SJCRH30 (cell line): Measurements from ENCODE around the gene GADD45GIP1. TPM values are rescaled to one million over a fixed set of nuclear protein-coding genes. Genes with fewer than 3 reads are reported as not detected.
A peak's percentile ranks its signal among the peaks of the same experiment; 100 is the strongest.

ENCODE experiments used
- DNase-seq, 2 experiments: peaks; one replicate each; pipeline ENCODE4 v3.0.0-alpha.2; 2015 to 2020
- H3K27ac ChIP-seq: fragments of 250-450 bp; sonication (Bioruptor Pico); 2 replicates; pipeline ENCODE4 v1.5.1; 2020; ENCODE audit warnings: mild to moderate bottlenecking, moderate library complexity
- H3K27me3 ChIP-seq: fragments of 250-450 bp; sonication (Bioruptor Pico); 2 replicates; pipeline ENCODE4 v1.5.1; 2020; ENCODE audit warnings: mild to moderate bottlenecking, moderate library complexity
- H3K36me3 ChIP-seq: fragments of 250-450 bp; sonication (Bioruptor Pico); 2 replicates; pipeline ENCODE4 v1.5.1; 2020; ENCODE audit warnings: mild to moderate bottlenecking, moderate library complexity
- H3K4me1 ChIP-seq: fragments of 250-450 bp; sonication (Bioruptor Pico); 2 replicates; pipeline ENCODE4 v1.5.1; 2020; ENCODE audit warnings: mild to moderate bottlenecking, moderate library complexity
- H3K4me3 ChIP-seq: fragments of 250-450 bp; sonication (Bioruptor Pico); 2 replicates; pipeline ENCODE4 v1.5.1; 2020; ENCODE audit warnings: mild to moderate bottlenecking, moderate library complexity
- H3K9me3 ChIP-seq: fragments of 250-450 bp; sonication (Bioruptor Pico); replicated peaks from 2 replicates; pipeline ENCODE4 v1.5.1; 2020; ENCODE audit warnings: mild to moderate bottlenecking, moderate library complexity
- total RNA-seq: library from RNA; depleted of rRNA; stranded (reverse); fragments of >200 nt; shearing (Covaris generic); gene quantifications from 2 replicates; pipeline ENCODE4 v1.2.3, GENCODE V29; 2014; rRNA removed

The GADD45GIP1 gene
- 59.9 and 71.5 TPM in 2 replicates for total RNA-seq

DNA sequence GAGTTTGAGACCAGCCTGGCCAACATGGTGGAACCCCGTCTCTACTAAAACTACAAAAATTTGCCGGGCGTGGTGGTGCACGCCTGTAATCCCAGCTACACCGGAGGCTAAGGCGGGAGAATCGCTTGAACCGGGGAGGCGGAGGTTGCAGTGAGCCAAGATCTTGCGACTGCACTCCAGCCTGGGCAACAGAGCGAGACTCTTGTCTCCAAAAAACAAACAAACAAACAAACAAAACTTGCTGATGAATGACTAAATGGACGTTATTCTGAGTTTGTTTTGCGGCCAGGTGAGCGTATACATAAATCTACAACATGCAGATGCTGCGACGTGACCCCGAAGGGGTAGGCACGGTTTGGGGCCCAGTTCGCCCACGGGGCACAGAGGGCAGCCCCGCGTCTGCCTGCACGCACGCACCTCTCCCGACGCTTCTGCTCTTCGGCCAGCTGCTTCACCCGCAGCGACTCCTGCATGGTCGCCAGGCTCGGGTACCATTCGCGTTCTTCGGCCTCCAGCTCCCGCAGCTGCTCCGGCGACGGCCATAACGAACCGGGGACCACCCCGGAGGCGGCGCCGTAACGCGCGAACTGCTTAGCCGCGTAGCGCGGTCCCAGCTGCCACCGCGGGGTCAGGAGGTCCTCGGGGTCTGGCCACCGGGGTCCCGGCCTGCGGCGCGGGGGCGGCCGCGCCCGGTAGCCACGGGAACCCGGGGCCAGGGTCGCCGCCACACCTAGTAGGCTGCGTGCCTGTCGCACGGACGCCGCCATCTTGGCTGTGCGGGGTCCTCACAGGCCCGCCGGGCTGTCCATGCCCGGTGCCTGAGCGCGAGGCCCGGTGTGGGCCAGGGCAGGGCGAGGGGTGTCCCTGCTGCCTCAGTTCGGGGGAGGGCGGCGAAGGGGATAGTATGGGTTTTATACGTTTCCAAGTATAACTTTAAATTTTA is at the start of gene GADD45GIP1:
Gene GADD45GIP1 (minus strand): TSS at position 778 of the 943 bp plus-strand sequence. CDS start 11 bp downstream, at position 767.
- Histone ChIP-seq H3K9me3 (no peaks in the 10 kb centered on the region), H3K4me1 (peaks cover 35% of the 10 kb centered on the region), H3K27me3 (no peaks in the 10 kb centered on the region), H3K4me3 (peak within 1 kb of the TSS; percentile 99), H3K36me3 (peaks cover 27% of the 10 kb centered on the region), H3K27ac (peak within 1 kb of the TSS; percentile 91)
- DNase-seq = peak; percentile 93 to 94

DNA sequence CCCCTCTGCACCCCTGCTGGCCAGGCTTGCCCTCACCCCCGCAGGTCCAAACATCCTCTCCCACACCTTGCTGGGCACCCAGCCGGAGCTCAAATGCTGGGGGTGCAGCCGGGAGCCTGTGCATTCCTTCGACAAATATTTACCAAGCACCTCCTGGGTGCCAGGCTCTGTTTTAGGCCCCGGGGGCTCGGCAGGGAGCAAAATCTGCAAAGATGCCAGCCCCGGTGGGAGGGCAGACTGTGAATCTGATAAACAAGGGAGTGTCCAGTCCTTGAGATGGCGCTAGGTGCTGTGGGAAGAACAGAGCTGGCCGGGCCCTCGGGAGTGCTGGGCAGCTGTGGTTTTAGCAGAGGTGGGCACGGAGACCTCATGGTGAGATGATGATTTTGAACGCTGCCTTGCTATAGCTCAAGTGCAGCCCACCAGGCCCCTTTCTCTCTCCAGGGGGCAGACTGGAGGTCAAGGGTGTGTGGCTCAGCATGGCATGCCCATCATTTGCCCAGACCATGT is 48.9 kb upstream of the GADD45GIP1 start:
- Histone ChIP-seq H3K27me3 (no peaks in the 10 kb centered on the region), H3K4me3 (no peak overlapping the region), H3K4me1 (no peaks in the 10 kb centered on the region), H3K36me3 (no peaks in the 10 kb centered on the region), H3K27ac (no peak overlapping the region), H3K9me3 (no peaks in the 10 kb centered on the region)
- DNase-seq = no peak

DNA sequence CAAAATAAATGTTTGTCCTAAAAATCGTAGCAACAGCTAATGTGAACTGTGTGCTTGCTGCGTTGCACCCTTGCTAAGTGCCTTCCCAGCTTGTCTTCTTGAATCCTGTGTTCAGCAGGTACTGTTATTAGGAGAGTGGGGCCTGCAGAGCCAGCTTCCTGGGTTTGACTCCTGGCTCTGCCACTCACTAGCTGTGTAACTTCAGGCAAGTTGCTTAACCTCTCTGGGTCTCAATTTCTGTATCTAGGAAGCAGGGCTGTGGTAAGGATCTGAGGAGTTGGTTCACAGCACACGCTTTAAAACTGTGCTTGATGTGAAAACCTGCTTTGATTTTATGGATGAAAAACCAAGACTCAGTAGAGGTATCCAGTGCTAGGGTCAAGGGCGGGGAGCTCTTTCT is 48.2 kb upstream of the GADD45GIP1 start:
- Histone ChIP-seq H3K36me3 (no peaks in the 10 kb centered on the region), H3K4me3 (no peak overlapping the region), H3K9me3 (no peaks in the 10 kb centered on the region), H3K27me3 (no peaks in the 10 kb centered on the region), H3K4me1 (no peaks in the 10 kb centered on the region), H3K27ac (no peak overlapping the region)
- no peak for DNase-seq

DNA sequence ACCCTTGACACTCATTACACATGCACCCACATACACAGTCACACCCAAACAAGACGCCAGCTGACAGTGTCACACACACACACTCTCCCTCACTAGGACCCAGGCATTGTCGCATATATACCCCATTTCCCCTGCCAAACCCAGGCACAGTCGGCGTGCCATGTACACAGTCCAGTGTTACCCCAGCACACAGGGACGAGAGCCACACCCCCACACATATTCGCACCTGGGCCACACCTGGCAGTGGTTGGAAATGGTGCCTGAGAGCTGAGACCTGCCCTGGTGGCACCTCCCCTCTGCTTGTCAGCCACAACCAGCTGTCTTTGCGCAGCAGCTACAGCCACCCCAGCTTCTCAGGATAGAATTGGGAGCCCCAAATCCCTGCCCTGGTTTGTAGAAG is 47.2 kb upstream of the GADD45GIP1 start:
- H3K9me3 ChIP-seq = no peaks in the 10 kb centered on the region
- no peak overlapping the region for H3K4me3 ChIP-seq
- no peaks in the 10 kb centered on the region for H3K36me3 ChIP-seq
- no peak overlapping the region for H3K27ac ChIP-seq
- no peaks in the 10 kb centered on the region for H3K4me1 ChIP-seq
- no peak for DNase-seq
- no peaks in the 10 kb centered on the region for H3K27me3 ChIP-seq

DNA sequence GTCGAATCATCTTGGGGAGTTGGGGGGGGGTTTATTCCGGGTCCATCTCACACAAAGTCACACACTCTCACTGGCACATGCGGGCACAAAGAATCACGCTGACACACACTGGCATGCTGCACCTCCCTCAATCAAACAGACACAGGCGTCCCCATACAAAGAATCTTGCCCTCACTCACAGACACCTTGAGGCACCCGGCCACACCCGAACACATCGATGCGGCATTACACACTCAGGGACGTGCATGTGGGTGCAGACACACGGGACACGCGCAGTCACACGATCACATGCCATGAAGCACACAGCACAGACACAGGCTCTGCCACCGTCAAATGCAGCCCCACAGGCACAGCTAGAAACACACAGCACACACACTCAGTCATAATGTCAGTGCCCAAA is 46.1 kb upstream of the GADD45GIP1 start:
- Histone ChIP-seq H3K4me1 (no peaks in the 10 kb centered on the region), H3K27ac (no peak overlapping the region), H3K36me3 (no peaks in the 10 kb centered on the region), H3K27me3 (no peaks in the 10 kb centered on the region), H3K9me3 (no peaks in the 10 kb centered on the region), H3K4me3 (no peak overlapping the region)
- no peak for DNase-seq

DNA sequence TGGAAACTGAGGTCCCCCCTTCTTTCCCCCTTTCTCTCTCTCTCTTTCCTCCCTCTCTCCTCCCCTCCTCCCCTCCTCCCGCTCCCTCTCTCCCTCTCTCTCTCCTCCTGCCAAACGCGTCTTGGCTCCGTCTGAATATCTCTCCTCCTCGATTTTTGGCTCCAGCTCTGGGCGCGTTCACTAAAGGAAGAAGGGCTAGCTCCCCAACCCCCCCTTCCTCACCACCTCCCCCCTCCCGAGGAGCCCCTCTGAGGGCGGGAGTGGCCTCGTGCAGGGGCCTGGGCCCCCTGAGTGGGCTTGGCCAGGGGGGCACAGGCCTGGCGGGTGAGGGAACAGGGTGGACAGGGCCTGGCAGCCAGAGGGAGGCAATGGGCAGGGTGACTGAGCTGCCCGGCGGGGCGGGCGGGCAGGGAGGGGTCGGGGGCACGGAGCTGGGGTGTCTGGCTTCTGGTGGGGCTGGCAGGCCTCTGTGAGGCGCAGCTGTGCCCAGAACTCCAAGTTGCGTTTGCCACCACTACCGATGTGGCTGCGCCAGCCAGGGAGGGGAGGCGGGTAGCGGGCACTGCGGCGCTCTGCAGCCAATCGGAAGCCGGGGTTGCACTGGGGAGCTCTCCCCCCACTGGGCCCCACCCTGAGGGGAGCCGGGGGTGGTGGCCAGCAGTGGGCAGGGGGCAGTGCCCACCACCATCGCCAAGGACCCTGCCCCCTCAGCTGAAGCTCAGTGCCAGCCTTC is 45.3 kb upstream of the GADD45GIP1 start:
- Histone ChIP-seq H3K36me3 (no peaks in the 10 kb centered on the region), H3K4me3 (no peak overlapping the region), H3K27me3 (no peaks in the 10 kb centered on the region), H3K4me1 (no peaks in the 10 kb centered on the region), H3K9me3 (no peaks in the 10 kb centered on the region), H3K27ac (no peak overlapping the region)
- no peak for DNase-seq

DNA sequence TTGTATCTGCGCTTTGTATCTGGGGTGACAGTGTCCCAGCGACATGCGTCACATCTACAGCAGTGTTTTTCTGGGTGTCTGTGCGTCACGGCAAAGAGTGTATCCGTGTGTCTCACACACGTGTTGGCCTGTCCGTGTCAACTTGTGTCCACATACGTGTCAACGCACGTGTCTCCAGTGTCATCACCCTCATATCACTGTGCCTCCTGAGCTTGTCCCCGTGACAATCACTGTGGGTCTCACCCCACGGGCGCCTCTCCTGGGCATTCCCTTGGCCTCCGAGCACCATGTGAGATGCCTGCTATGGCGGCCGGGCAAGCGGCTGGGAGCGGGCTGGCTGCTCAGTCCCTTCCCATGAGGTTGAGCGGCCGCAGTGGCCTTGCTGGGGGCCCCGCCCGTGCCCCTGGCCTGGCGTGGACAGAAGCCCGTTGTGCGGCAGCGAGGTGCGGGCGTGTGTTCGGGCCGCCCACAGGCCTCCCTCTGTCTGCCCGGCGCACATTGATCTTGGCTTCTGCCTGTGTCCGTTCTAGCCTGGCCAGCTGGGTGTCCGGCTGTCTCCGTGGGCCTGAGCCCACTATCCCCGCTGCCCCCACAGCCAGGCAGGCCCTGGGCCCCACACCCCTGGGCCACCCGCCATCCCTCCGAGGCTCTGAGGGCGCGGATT is 44.6 kb upstream of the GADD45GIP1 start:
- Histone ChIP-seq H3K36me3 (no peaks in the 10 kb centered on the region), H3K4me1 (no peaks in the 10 kb centered on the region), H3K4me3 (no peak overlapping the region), H3K27ac (no peak overlapping the region), H3K27me3 (no peaks in the 10 kb centered on the region), H3K9me3 (no peaks in the 10 kb centered on the region)
- no peak for DNase-seq

DNA sequence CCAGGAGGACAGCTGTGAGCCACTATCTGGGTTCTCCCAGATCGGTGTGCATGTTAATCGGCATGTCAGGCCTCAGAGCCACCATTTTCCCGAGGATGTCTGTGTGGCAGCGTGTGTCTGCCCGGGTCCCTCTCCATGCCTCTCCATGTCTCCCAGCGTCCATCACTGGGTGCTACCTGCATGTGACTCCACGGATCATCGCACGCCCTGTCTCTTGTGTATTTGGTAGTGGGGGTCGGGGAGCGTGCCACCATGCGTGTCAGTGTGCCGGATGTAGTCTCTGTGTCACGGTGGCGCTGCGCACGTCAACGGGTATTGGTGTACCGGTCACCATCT is 44.1 kb upstream of the GADD45GIP1 start:
- Histone ChIP-seq H3K27me3 (no peaks in the 10 kb centered on the region), H3K27ac (no peak overlapping the region), H3K4me3 (no peak overlapping the region), H3K9me3 (no peaks in the 10 kb centered on the region), H3K36me3 (no peaks in the 10 kb centered on the region), H3K4me1 (no peaks in the 10 kb centered on the region)
- no peak for DNase-seq

DNA sequence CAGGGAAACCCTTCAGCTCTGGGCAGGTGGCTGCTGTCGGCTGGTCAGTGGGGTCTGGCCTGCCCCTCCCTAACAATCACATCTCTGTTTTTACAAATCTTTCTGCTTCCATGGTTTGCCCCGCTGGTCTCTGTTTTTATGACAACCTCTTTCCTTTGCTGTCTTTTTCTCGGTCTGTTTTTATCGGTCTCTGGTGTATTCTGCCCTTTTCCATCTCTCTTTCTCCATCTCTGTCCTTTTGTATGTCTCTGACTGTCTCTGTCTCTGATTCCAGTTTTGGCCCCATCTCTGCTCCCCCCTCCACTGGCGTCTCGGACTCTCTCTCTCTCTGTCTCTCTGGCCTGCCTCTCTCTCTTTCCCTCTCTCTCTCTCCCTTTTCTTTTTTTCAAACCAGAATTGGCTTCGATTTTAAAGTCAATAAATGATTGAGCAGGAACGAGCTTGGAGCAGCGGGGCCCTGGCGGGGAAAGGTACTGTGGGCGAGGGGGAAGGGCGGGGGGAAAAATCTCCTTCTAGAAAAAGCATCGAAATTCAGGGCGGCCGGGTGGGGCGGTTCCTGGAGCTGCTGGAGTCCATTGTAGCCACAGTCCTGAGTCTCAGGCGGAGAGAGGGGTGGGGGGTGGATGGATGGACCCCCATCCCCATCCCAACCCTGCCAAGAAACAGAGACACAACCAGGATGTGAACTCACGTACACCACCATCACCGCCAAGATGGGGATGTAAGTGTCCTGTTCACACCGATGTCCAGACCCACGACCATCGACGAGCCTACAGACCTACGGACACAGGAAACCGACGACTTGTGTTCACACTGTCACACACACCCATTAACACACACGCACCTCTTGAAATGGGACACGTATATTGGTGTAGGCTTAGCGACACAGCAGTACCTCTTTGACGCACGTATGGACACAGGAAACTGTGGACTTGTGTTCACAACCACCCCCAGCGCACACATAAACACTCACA is 41.2 kb upstream of the GADD45GIP1 start:
- H3K27ac ChIP-seq = no peak overlapping the region
- no peaks in the 10 kb centered on the region for H3K36me3 ChIP-seq
- H3K4me1 ChIP-seq = no peaks in the 10 kb centered on the region; the same call in 1 of the 2 replicates
- H3K4me3 ChIP-seq = no peak overlapping the region
- no peaks in the 10 kb centered on the region for H3K27me3 ChIP-seq
- no peaks in the 10 kb centered on the region for H3K9me3 ChIP-seq
- no peak for DNase-seq

DNA sequence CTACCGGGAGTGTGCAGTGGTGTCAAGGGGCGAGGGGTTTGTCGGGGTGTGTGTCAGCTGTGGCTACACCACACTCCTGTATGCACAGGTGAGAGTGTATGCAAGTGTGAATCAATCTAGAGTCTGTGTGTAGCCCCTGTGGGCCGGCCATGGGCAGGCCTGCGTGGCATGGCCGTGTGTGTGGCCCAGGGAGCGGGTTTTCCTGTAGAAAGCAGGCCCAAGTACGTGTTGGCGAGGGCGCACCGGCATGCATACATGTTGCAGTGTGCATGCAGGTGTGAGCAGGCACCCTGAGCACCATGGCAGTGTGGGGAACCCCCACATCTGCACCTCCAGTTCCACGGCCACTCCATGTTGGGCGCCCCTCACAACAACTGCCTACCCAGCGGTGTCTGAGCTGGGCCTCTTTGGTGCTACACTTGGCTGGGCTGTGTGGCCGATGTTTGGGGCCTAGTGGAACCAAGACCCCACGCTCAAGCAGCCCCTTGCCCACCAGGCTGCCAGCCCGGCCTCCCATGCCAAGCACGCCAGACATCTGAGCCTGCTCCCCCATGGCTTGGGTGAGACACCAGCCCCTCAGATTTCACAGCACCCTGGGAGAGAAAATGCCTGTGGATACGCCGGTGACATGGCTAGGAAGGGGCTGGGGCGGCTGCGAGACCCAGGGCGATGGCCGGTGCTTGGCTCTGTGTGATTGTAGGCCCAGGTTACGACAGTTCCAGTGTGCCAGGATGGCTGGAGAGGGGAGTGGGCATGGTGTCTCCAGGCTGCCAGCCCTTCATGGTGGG is 40.4 kb upstream of the GADD45GIP1 start:
- H3K4me3 ChIP-seq = no peak overlapping the region
- no peaks in the 10 kb centered on the region for H3K36me3 ChIP-seq
- no peak overlapping the region for H3K27ac ChIP-seq
- no peak for DNase-seq
- no peaks in the 10 kb centered on the region for H3K27me3 ChIP-seq
- no peaks in the 10 kb centered on the region; the same call in 1 of the 2 replicates for H3K4me1 ChIP-seq
- no peaks in the 10 kb centered on the region for H3K9me3 ChIP-seq

DNA sequence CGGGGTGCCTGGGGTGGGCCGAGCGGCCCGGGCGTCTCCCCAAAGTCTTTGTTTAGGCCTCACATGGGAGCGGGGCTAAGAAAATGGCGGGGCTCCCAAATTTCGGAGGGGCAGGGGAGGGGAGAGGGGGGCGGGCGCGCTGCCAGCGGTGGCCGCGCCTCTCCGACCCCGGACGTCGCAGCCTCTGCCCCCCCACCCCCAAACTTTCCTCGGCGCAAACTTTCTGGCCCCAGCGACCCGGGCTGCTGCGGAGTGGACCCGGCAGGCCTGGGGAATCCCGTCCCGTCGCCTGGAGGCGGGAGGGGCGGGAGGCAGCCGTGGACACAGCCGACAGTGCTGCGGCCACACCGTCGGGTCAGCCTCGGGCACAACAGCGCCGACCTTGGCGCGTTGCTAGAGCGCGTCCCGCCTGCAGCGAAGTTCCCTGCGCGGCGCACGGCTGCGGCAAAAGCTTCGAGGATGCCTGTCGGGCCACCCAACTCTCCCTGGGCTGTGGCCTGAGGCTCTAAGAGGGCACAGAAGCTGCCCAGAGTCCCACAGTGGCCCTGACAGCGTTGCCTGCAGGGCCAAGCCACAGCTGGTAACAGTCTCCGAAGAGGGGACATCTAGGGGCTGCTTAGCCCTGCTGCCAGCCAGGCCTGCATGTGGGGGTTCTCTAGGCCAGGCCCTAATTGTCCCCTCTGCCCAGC is 39.5 kb upstream of the GADD45GIP1 start:
- no peaks in the 10 kb centered on the region for H3K36me3 ChIP-seq
- no peak for DNase-seq
- H3K9me3 ChIP-seq = no peaks in the 10 kb centered on the region
- no peaks in the 10 kb centered on the region; the same call in 1 of the 2 replicates for H3K4me1 ChIP-seq
- no peaks in the 10 kb centered on the region for H3K27me3 ChIP-seq
- H3K27ac ChIP-seq = no peak overlapping the region
- peak overlapping the region; percentile 61 for H3K4me3 ChIP-seq

DNA sequence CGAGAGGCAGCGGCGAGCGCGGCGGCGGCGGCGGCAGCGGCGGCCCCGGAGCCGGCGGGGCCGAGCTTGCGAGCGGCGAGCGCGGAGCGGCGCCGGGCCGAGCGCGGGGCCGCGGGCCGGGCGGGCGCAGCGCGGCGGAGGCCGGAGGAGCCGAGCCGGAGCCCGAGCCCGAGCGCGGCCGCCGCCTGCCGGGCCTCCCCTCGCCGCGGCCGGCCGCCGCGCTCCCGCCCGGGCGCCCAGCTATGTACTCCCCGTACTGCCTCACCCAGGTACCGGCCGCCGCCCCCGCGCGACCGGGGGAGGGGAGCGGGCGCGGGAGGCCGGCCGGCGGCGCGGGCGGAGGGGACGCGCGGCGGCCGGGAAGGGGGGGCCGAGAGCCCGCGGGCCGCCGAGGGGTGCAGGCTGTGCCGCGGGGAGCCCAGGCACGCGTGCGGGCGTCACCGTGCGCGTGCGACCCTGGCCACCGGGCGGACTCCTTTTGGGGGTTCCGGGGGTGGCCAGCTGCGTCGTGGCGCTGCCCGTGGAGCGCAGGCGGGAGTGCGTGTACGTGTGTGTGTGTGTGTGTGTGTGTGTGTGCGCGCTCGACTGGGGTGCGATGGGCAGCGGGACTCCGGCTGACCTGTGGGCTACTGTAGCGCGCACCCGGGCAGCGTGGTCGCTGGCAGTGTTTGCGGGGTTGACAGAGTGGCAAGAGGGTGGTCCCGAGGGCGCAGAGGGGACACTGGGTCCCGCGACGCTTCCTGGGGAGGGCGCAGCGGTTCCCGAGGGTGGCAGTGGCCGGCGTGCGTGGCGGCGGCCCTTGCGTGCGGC is 38.8 kb upstream of the GADD45GIP1 start:
- Histone ChIP-seq H3K4me3 (peak overlapping the region; percentile 61), H3K9me3 (no peaks in the 10 kb centered on the region), H3K36me3 (no peaks in the 10 kb centered on the region), H3K27me3 (no peaks in the 10 kb centered on the region), H3K27ac (no peak overlapping the region), H3K4me1 (no peaks in the 10 kb centered on the region; the same call in 1 of the 2 replicates)
- no peak for DNase-seq
